CD14-positive monocyte (primary cell): ENCODE data around the gene ANKRD49. TPM values are rescaled to one million over a fixed set of nuclear protein-coding genes. Genes with fewer than 3 reads are reported as not detected.

ENCODE experiments used
- DNase-seq, 3 donors: peaks; one replicate each; pipeline ENCODE4 v3.0.0-alpha.2; 2011 to 2022
- H2AFZ ChIP-seq: 2 replicates; pipeline ENCODE4 v1.6.0; 2012; ENCODE audit warnings: mild to moderate bottlenecking, low read depth, low read length, inconsistent platforms; ENCODE audit not compliant: insufficient read depth, poor library complexity, severe bottlenecking
- H3K27ac ChIP-seq, 2 donors: 1 replicate in 1 of 2; 2 replicates in 1 of 2; pipeline ENCODE4 v1.5.1; 2012 to 2013; ENCODE audit warnings: low read length in 2 of 2, control low read depth in 1 of 2, inconsistent platforms in 1 of 2, low read depth in 1 of 2, mild to moderate bottlenecking in 1 of 2
- H3K27me3 ChIP-seq, 2 donors: one replicate each; pipeline versions ENCODE4 v1.6.0 to v1.6.1; 2011 to 2013; ENCODE audit warnings: low read length in 2 of 2; ENCODE audit not compliant: control insufficient read depth in 2 of 2, insufficient read depth in 2 of 2
- H3K36me3 ChIP-seq, 2 donors: replicated peaks in 1 of 2; 1 replicate in 1 of 2; 2 replicates in 1 of 2; pipeline versions ENCODE4 v1.5.1 to v1.6.1; 2012 to 2013; ENCODE audit warnings: low read length in 2 of 2, control low read depth in 1 of 2, inconsistent platforms in 1 of 2, mild to moderate bottlenecking in 1 of 2; ENCODE audit not compliant: insufficient read depth in 2 of 2, control insufficient read depth in 1 of 2
- H3K4me1 ChIP-seq, 2 donors: 1 replicate in 1 of 2; 2 replicates in 1 of 2; pipeline versions ENCODE4 v1.5.1 to v1.6.1; 2012 to 2013; ENCODE audit warnings: low read length in 2 of 2, control low read depth in 1 of 2, inconsistent platforms in 1 of 2, mild to moderate bottlenecking in 1 of 2, moderate library complexity in 1 of 2; ENCODE audit not compliant: insufficient read depth in 2 of 2, control insufficient read depth in 1 of 2
- H3K4me2 ChIP-seq: replicated peaks from 2 replicates; pipeline ENCODE3; 2012; ENCODE audit warnings: low read length, moderate library complexity, mild to moderate bottlenecking; ENCODE audit not compliant: poor library complexity, severe bottlenecking; ENCODE audit errors: extremely low read depth
- H3K4me3 ChIP-seq, 3 experiments: fragments of 200-600 bp in 1 of 3; sonication (generic) in 1 of 3; replicated peaks in 1 of 3; 1 replicate in 2 of 3; 2 replicates in 1 of 3; pipeline ENCODE4 v1.5.1; 2011 to 2013; ENCODE audit warnings: low read length in 3 of 3, mild to moderate bottlenecking in 3 of 3, control low read depth in 2 of 3, low read depth in 2 of 3, inconsistent platforms in 1 of 3, moderate library complexity in 1 of 3
- H3K79me2 ChIP-seq: 2 replicates; pipeline ENCODE4 v1.6.0; 2012; ENCODE audit warnings: mild to moderate bottlenecking, control low read depth, inconsistent platforms, low read length, moderate library complexity; ENCODE audit not compliant: insufficient read depth
- H3K9ac ChIP-seq: 2 replicates; pipeline ENCODE4 v1.6.0; 2017; ENCODE audit warnings: low read length, mild to moderate bottlenecking; ENCODE audit not compliant: insufficient read depth, poor library complexity, severe bottlenecking
- H3K9me3 ChIP-seq, 2 donors: replicated peaks in 1 of 2; 1 replicate in 1 of 2; 2 replicates in 1 of 2; pipeline versions ENCODE4 v1.5.1 to v1.6.1; 2012 to 2013; ENCODE audit warnings: low read length in 2 of 2, control low read depth in 1 of 2; ENCODE audit not compliant: control insufficient read depth in 1 of 2, insufficient read depth in 1 of 2
- H4K20me1 ChIP-seq: 2 replicates; pipeline ENCODE4 v1.6.0; 2012; ENCODE audit warnings: mild to moderate bottlenecking, low read length, control low read depth, moderate library complexity; ENCODE audit not compliant: insufficient read depth
- H3K27ac Mint-ChIP-seq, 7 donors: one replicate each; pipeline ENCODE4 v1.8.0; 2020; ENCODE audit warnings: mild to moderate bottlenecking in 7 of 7, mixed read lengths in 7 of 7, moderate library complexity in 6 of 7, inconsistent platforms in 2 of 7
- H3K27me3 Mint-ChIP-seq, 3 donors: one replicate each; pipeline ENCODE4 v1.8.0; 2021 to 2022; ENCODE audit warnings: low read depth in 3 of 3, mild to moderate bottlenecking in 3 of 3, mixed read lengths in 3 of 3, moderate library complexity in 3 of 3, inconsistent platforms in 1 of 3
- H3K36me3 Mint-ChIP-seq, 2 donors: one replicate each; pipeline ENCODE4 v1.8.0; 2020; ENCODE audit warnings: mixed read lengths in 2 of 2, inconsistent platforms in 1 of 2, mild to moderate bottlenecking in 1 of 2
- H3K4me1 Mint-ChIP-seq: one replicate; pipeline ENCODE4 v1.8.0; 2020; ENCODE audit warnings: mild to moderate bottlenecking, mixed read lengths
- H3K4me3 Mint-ChIP-seq, 2 donors: one replicate each; pipeline ENCODE4 v1.8.0; 2020; ENCODE audit warnings: mild to moderate bottlenecking in 2 of 2, mixed read lengths in 2 of 2, moderate library complexity in 1 of 2
- H3K9me3 Mint-ChIP-seq, 7 donors: one replicate each; pipeline ENCODE4 v1.8.0; 2020 to 2022; ENCODE audit warnings: mixed read lengths in 7 of 7, mild to moderate bottlenecking in 6 of 7, moderate library complexity in 6 of 7, inconsistent platforms in 2 of 7
- WGBS: methylation state at CpG from one replicate; pipeline ENCODE4 v1.1.5; 2013; ENCODE audit warnings: missing lambda C conversion rate; ENCODE audit not compliant: insufficient coverage; 5-methylcytosine and 5-hydroxymethylcytosine counted together
- intact Hi-C, 2 donors: fragments of 100-400 bp; cut with micrococcal nuclease; formaldehyde crosslinking; loops; one replicate each; pipeline versions ENCODE4 v1.15.0 to v1.15.1; 2023
- polyA plus RNA-seq, 3 donors: library from polyadenylated mRNA; depleted of rRNA in 1 of 3; unstranded in 2 of 3; stranded (reverse) in 1 of 3; fragments of 300-500 nt in 2 of 3; fragments of >200 nt in 1 of 3; fragmentation: Illumina TruSeq in 2 of 3; gene quantifications; 1 replicate in 2 of 3; 2 replicates in 1 of 3; pipeline ENCODE4 v1.2.3, GENCODE V29; 2012 to 2021
- TF ChIP-seq, protein P1 (sequence below): fragments of 200-600 bp; IDR thresholded peaks from one replicate; pipeline ENCODE4 v1.8.0; 2022; ENCODE audit warnings: antibody characterized with exemption, mild to moderate bottlenecking

Gene ANKRD49
- polyA plus RNA-seq, 3 donors, result 12.0 to 13.1 (median 12.8) TPM

DNA sequence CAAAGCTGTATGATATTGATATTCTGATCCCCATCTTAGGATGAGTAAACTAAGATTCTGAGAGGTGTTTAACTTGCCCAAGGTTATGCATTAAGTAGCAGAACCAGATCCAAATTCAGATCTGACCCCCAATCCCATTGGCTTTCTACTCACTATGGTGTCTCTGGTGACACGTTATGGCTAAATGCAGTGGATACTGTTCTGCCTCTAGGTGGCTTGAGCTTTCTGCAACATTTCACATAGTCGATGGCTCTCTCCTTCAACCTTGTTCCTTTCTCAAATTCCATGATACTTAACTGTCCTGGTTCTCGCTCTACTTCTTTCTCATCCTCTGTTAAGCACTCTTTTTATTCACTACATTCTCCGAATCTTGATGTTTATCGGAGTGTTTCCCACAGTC lies 27.9 kb downstream of the ANKRD49 start:
- Histone ChIP-seq H3K27ac (no peak overlapping the region), H3K79me2 (peaks cover 4% of the 10 kb centered on the region), H3K4me2 (no peak overlapping the region), H3K4me1 (peaks cover 17 to 23% of the 10 kb centered on the region in 2 donors), H3K36me3 (no peaks in the 10 kb centered on the region), H3K9ac (no peak overlapping the region), H3K4me3 (no peak overlapping the region), H3K9me3 (no peaks in the 10 kb centered on the region), H2AFZ (no peak overlapping the region), H3K27me3 (no peaks in the 10 kb centered on the region), H4K20me1 (no peaks in the 10 kb centered on the region)
- no peaks in the 10 kb centered on the region for H3K27me3 Mint-ChIP-seq
- TF ChIP-seq, protein P1, sequence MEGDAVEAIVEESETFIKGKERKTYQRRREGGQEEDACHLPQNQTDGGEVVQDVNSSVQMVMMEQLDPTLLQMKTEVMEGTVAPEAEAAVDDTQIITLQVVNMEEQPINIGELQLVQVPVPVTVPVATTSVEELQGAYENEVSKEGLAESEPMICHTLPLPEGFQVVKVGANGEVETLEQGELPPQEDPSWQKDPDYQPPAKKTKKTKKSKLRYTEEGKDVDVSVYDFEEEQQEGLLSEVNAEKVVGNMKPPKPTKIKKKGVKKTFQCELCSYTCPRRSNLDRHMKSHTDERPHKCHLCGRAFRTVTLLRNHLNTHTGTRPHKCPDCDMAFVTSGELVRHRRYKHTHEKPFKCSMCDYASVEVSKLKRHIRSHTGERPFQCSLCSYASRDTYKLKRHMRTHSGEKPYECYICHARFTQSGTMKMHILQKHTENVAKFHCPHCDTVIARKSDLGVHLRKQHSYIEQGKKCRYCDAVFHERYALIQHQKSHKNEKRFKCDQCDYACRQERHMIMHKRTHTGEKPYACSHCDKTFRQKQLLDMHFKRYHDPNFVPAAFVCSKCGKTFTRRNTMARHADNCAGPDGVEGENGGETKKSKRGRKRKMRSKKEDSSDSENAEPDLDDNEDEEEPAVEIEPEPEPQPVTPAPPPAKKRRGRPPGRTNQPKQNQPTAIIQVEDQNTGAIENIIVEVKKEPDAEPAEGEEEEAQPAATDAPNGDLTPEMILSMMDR, result peak; percentile 61
- no peak overlapping the region for H3K4me3 Mint-ChIP-seq
- H3K4me1 Mint-ChIP-seq, result peaks cover 15% of the 10 kb centered on the region
- 67% methylated on average over 4 of the region's 5 CpGs for WGBS
- intact Hi-C loops, result loop anchor here in 1 of 2 donors (5.0 kb wide), 1 partner anchor 76 kb away; no protein-coding TSS in a partner anchor
- H3K9me3 Mint-ChIP-seq, result no peaks in the 10 kb centered on the region
- H3K27ac Mint-ChIP-seq, result no peak overlapping the region
- H3K36me3 Mint-ChIP-seq, result no peaks in the 10 kb centered on the region
- DNase-seq, result peak; percentile 18 to 39 (median 30)

GRCh38 chr11:94524341-94524740 lies 30.6 kb downstream of the ANKRD49 start:
- Mint-ChIP-seq H3K27me3 (no peaks in the 10 kb centered on the region), H3K9me3 (no peaks in the 10 kb centered on the region), H3K4me1 (peaks cover 23% of the 10 kb centered on the region), H3K4me3 (no peak overlapping the region), H3K36me3 (no peaks in the 10 kb centered on the region), H3K27ac (no peak overlapping the region)
- Histone ChIP-seq H3K4me2 (no peak overlapping the region), H2AFZ (no peak overlapping the region), H3K9me3 (no peaks in the 10 kb centered on the region), H3K27me3 (no peaks in the 10 kb centered on the region), H3K9ac (no peak overlapping the region), H4K20me1 (no peaks in the 10 kb centered on the region), H3K4me1 (peaks cover 24 to 30% of the 10 kb centered on the region in 2 donors), H3K27ac (no peak overlapping the region), H3K4me3 (no peak overlapping the region), H3K36me3 (no peaks in the 10 kb centered on the region), H3K79me2 (peaks cover 8% of the 10 kb centered on the region)
- TF ChIP-seq, protein P1, result no peak
- intact Hi-C loops, result loop anchor here in 1 of 2 donors (5.0 kb wide), 1 partner anchor 73 kb away; no protein-coding TSS in a partner anchor
- no peak for DNase-seq
- WGBS, result no CpG with 5 or more reads among the region's 1 CpG
